Measurements from ENCODE around the gene SLC1A2.

- TF ChIP-seq CTCF (IDR thresholded peaks at IDR 0.05) (no peak), POLR2A (IDR thresholded peaks at IDR 0.05) (no peak)
Measured at GRCh38 chr11:35282221-35282882, 137.0 kb downstream of the SLC1A2 start.
